HS-27A (cell line): Measurements from ENCODE around the gene CENPV.
A peak's percentile ranks its signal among the peaks of the same experiment; 100 is the strongest.
"Not testable (repeated sequence)": the region's sequence is repeated elsewhere in the genome, so short reads cannot be mapped to it uniquely, and the experiment has no call there.

Source experiments
- DNase-seq: peaks from one replicate; pipeline ENCODE4 v3.0.0-alpha.2; 2012; ENCODE audit warnings: low read depth, missing footprints

CENPV gene

DNA sequence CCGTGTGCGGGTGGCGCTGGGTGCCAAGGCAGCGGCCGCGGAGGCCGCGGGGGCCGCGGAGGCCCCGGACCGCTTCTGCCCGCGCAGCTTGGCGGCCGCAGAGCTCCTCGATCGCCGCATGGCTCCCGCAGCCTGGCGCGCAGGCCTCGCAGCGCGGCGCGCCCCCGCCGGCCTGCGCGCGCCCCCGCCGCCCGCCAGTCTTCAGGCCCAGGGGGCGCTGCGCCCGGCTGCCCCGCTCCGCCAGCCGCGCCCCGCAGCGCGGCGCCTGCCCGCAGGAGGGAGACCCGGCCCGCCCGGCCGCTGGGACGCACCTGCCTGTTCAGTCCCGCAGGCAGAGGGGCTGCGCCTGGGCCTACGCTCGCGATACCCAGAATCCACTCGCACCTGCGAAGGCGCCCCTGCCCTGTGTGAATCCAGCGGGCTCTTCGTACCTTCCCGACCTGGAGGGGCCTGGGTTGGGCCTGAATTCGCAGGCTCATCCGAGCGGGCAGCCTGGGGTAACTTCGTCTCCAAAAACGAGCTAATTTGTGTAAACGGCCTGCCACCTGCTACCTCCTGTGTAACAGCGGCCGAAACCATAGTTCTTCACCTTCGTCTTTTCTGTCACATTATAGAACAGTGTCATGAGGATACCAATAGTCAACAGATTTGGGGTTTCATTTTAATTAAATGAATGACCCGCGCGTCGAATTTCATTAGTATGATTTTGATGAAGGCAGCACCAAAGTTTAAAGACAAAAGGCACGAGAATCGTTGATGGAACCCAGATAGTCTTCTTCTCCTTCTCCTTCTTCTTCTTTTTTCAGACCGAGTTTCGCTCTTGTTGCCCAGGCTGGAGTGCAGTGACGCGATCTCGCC is at the start of gene CENPV:
TSS of gene CENPV (minus strand) at position 153 of the 858 bp plus-strand sequence. CDS start at position 120, 33 bp downstream.
- DNase-seq = no peak

DNA sequence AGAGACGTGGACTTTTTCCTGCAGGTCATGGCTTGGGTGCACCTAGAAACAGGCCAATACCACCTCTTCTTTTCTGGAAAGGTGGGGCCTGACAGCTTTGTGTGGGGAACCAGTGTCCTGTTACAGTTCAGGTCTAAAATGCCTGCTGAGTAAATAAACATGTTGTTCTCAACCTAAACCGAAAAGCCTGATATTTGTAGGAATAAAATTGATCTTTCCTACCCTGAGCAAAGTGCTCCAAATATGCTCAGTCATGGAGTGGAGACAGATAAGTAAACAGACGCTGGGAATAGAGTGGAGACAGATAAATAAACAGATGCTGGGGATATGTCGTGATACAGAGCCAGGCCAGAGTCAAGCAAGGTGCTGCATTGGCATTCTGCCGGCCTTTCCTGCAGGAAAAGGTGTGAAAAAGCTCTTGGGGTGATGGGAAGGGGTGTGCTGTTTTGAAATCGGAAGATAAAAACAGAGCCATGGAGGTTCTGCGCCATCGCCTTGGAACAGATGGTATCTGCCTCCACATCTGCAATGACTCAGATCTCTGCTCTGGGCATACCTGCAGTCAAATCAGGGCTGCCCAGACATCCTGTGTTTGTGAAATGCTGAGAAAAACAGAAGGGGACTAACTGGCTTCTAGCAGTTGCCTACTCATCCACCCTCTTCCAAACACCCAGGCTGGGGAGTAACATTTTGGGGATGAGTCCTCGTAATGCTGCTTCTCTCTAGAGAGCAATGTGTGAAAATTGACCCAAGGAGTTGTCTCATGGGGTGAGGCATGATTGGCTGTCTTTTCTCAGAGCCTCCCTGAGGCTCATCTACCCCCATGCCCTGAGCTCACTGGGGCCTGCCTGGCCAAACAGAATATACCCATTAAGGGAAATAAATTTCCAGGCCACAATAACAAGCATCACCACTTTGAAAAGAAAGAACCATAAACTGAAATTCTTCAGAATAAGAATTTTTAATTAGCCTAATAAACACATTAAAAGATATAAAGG is 45.3 kb upstream of the CENPV start:
- no peak for DNase-seq

DNA sequence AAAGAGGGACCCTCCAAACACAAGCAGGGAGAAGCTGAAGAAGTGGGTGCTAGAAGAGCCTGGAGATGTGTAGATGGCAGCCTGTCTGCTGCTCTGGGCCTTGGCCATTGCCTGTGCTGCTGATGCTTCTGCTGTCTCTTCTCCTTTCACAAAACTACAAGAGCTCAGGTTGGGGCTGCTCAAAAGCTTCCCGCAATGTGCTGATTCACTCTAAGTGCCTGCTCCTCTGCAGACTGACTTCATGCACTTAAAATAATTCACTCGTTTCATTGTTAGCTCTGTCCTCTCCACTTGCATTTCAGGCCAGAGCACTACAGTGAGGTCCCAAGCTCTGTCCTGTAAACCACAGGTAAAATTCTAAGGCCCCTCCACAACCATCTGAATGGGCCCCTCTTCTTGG is 43.4 kb upstream of the CENPV start:
- DNase-seq = not testable (repeated sequence)

DNA sequence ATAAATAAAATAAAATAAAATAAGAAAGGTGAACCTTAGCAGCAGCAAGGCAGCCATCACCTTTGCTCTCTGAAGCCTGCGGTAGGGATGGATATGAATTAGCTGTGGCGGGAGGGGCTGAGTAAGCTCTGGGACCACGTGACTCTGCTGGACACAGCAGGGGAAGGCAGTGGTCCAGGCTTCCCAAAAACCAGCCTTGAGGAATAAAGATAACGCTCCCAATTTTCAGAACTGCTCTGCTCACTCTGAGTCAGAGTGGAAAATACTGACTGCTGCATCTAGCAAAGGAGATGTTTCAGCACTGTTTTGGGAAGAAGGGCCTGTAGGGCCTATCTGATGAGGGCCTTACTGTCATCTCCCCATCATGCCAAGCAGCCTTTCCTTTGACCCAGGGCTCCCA is 42.6 kb upstream of the CENPV start:
- DNase-seq = not testable (repeated sequence)

DNA sequence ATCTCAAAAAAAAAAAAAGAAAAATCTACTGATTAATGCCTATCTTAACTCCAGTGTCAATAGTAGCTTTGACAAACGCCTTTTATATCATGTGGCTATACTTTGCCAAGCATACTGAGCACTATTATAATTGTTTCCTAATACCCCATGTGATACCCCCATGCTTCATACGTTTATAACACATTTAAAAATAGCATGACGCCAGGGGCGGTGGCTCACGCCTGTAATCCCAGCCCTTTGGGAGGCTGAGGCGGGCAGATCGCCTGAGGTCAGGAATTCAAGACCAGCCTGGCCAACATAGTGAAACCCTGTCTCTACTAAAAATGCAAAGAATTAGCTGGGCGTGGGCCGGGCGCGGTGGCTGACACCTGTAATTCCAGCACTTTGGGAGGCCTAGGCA is 39.2 kb upstream of the CENPV start:
- DNase-seq = not testable (repeated sequence)

DNA sequence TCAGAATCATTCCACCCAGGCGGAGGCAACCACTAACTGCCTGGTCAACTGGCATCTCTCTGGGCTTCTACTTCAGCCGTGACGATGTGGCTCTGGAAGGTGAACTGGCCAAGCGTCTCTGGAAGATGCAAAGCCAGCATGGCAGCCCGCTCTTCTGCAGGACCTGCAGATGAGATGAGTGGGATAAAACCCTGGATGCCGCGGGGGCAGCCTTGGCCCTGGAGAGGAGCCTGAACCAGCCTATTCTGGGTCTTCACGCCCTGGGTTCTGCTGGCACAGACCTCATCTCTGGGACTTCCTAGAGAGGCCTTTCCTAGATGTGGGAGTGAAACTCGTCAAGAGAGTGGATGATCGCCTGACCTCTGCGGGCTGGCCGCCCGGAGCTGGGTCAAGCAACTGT is 38.2 kb upstream of the CENPV start:
- no peak for DNase-seq

DNA sequence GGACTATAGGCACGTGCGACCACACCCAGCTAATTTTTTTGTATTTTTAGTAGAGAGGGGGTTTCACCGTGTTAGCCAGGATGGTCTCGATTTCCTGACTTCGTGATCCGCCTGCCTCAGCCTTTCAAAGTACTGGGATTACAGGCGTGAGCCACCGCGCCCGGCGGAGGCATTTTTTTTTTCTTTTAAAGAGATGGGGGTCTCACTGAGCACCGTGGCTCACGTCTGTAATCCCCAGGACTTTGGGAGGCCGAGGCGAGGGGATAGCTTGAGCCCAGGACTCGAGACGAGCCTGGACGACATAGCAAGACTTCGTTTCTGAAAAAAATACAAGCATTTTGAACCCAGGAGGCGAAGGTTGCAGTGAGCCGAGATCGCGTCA is 32.8 kb upstream of the CENPV start:
- DNase-seq = not testable (repeated sequence)

DNA sequence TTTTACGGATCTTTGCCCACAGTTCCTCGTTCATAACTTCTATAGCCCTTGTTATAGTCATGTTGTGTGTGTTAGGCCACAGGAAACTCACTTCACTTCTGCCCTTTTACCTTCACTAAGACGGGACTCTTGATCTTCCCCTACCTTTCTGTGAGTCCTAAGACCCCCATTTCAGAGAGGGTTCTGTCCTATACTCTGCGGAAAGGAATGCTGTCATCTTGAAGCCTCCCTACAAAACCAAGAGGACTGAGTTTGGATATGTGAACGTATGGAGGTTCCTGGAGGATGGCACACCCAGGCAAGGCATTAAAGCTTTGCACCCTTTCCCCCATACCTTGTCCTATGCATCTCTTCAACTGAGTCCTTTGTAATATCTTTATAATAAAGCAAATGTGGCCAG is 31.3 kb upstream of the CENPV start:
- no peak for DNase-seq

DNA sequence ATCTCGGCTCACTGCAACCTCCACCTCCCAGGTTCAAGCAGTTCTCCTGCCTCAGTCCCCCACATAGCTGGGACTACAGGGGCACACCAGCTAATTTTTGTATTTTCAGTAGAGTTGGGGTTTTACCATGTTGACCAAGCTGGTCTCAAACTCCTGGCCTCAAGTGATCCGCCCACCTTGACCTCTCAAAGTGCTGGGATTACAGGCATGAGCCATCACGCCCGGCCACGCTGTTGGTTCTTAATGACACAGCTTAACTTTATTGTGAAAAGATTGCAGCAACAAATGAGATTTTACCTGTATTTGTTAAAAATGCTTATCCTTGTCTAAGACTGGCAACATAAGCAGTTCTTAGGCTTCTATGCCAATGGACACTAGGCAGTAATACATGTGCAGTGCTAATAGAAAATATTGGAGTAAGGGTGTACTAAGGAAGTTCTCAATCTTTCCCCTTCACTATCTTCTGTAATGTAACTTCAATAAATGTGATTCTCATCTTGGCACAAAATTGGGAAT is 30.6 kb upstream of the CENPV start:
- DNase-seq = no peak

DNA sequence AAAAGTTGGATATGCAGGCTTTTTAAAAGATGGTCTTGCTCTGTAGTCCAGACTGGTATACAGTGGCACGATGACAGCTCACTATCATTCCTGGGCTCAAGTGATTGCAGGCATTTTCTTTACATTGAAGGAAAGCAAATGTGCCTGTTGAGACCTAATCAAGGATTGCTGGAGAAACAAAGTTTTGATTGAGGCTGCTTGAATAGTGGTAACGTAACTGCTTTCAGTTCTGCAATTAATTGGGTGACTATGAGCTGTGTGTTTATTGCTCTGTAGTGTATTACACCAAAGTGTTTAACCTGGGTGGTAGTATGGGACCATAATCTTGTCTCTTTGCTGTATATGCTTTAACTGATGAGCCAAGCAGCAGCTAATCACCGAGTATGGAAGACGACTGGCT is 29.9 kb upstream of the CENPV start:
- DNase-seq = no peak

DNA sequence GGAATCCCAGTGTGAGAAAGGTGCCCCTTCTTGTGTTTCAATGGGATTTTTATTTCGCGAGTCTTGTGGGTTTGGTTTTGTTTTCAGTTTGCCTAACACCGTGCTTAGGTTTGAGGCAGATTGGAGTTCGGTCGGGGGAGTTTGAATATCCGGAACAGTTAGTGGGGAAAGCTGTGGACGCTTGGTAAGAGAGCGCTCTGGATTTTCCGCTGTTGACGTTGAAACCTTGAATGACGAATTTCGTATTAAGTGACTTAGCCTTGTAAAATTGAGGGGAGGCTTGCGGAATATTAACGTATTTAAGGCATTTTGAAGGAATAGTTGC is 28.2 kb upstream of the CENPV start:
- no peak for DNase-seq

DNA sequence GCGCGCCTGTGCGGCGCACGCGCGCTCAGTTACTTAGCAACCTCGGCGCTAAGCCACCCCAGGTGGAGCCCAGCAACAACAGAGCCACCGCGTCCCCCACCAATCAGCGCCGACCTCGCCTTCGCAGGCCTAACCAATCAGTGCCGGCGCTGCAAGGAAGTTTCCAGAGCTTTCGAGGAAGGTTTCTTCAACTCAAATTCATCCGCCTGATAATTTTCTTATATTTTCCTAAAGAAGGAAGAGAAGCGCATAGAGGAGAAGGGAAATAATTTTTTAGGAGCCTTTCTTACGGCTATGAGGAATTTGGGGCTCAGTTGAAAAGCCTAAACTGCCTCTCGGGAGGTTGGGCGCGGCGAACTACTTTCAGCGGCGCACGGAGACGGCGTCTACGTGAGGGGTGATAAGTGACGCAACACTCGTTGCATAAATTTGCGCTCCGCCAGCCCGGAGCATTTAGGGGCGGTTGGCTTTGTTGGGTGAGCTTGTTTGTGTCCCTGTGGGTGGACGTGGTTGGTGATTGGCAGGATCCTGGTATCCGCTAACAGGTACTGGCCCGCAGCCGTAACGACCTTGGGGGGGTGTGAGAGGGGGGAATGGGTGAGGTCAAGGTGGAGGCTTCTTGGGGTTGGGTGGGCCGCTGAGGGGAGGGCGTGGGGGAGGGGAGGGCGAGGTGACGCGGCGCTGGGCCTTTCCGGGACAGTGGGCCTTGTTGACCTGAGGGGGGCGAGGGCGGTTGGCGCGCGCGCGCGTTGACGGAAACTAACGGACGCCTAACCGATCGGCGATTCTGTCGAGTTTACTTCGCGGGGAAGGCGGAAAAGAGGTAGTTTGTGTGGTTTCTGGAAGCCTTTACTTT is 27.6 kb upstream of the CENPV start, which contains the start of gene UBB:
TSS of gene UBB (plus strand) at position 452 of the 856 bp plus-strand sequence. CDS start 817 bp downstream, outside the sequence.
- peak; percentile 98 for DNase-seq

DNA sequence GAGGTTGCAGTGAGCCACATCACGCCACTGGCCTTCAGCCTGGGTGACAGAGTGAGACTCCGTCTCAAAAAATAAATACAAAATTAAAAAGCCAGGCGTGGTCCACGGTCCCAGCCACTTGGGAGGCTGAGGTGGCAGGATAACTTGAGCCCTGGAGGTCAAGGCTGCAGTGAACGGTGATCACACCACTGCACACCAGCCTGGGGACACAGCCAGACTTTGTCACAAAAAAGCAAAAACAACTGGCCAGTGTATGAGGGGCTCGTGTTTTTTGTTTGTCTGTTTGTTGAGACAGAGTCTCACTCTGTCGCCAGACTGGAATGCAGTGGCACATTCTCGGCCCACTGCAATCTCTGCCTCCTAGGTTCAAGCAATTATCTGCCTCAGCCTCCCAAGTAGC is 26.4 kb upstream of the CENPV start:
- no peak for DNase-seq

DNA sequence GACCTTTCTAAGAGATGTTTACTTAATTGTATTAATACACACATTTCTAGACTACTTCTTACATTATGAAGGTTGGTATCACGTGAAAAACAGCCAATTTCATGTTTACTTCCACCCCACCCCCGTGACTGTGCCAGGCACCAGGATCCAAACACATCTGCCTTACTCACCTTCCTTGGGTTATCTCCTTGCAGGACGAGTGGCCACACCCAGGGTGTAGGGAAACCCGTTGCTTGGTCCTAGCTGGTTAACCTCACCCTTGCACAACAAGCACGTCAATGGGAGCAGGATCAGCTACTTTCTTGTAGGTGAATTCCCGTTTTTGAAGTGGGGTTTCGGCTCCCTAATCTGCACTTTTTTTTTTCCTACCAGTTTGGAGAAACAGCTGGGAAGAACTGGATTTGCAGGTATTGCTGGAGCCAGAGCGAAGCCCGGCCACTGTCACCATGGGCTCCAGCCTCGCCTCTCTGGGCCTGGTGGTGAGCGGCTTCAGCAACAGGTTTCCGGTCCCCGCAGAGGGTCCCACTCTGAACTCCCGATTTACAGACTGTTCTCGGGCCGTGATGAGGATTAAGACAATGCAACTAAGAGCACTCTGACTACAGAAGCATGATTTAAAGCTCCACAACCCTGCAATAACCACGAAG is 25.5 kb upstream of the CENPV start:
- no peak for DNase-seq

DNA sequence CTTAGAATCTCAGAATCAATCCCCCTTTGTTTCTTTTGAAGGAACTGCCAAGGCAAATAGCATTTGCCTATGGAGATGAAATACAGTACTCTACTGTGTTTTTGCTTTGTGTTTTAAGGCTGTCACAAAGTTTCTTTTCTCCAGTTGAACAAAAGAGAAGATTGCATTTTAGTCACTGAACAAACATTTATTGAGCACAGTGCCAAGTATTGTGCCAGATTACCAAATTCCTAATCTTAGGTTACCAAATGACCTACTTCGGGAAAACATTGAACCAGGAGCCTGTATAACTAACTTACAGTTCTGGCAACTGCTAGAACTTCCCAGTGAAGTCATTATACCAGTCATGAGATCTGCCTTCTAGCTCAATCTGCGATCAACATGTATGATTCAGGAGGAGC is 24.7 kb upstream of the CENPV start:
- DNase-seq = no peak

DNA sequence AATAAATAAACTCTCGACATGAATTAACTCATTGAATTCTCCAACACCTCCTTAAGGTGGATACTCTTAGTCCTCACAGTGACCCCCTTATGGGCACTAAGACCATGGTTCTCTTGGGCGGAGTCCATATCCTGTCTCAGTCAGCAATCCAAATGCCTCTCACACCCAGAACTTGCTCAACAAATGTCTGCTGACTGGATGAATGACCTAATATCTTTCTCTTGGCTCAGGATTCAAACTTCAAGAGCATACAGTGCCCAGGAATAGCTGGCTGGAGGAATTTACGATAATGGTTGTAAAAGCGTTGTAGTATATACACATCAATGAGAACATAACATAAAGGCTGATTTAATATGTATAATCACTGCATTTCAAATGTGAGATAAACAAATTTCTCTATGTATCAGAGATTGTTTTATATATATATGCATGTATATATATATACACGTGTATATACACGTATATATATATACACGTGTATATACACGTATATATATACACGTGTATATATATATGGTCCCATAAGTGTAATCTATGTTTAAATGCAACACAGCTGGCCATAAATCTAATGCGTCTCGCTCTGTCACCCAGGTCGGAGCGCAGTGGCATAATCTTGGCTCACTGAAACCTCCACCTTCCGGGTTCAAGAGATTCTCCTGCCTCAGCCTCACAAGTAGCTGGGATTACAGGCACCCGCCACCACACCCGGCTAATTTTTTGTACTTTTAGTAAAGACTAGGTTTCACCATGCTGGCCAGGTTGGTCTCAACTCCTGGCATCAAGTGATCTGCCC is 21.1 kb upstream of the CENPV start:
- no peak for DNase-seq

DNA sequence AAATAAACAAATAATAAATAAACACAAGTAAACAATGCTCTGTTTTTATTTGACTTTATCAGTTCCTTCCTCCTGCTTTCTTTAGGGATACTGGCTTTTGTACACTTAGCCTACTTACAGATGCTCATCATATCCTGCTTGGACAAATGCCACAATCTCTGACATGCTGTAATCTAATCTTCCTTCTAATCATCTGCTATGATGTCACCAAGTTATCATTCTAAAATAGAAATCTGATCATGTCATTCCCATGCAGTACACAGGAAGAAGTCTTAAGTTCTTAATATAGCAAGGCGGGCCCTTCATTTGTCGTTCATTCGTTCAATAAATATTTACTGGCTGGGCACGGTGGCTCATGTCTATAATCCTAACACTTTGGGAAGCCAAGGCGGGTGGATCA is 18.5 kb upstream of the CENPV start:
- peak; percentile 67 for DNase-seq

DNA sequence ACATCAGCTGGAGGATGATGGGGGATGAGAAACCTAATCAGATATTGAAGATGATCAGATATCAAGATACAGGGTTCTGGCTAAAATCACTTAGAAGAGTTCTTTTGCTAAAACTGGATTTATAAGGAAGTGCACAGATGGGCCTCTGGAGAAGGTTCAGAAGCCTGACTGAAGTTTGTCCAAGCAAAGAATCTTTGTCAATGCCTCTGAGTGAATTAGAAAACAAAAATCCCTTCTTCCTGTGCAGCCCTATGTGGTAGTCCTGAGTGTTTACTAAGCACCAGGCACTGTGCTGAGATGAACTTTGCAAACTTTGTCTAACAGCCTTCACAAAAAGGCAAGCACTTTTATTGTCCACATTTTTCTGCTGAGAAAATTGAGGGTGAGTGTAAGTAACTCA is 11.4 kb upstream of the CENPV start:
- DNase-seq = no peak

DNA sequence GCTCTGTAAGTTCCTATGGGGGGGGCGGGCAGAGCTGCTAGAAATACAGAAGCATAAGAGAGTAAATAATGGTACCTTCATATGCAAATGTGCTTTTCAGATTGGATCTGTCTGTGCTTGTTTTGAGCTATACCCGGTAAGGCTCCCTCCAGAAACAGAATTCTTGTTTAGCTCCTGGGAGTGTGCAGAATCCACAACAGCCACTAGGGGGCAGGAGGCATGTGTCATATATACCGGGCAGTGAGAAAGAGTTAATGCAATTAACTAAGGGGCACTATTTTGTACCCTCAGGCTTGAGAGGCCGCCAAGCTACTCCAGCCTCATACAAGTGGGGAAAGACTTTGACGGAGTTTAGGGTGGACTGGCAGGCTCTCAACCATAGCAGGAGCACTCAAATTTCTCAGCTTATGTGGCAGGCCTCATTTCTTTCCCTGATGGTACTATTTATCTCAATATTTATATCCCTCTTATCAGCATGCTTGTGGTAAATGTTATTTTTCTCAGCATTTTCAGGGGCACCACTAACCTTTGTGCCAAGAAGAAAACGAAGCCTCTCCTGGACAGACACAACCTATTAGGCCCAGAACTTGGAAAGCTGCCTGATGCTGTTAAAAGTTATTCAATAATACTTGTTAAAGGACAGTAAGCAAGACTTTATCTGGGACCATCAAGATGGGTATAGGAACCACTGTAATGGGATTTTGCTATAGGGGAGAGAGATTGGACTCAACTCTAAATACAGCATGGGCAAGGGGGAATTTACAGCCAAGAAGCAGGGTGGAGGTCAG is 10.7 kb upstream of the CENPV start:
- no peak for DNase-seq

DNA sequence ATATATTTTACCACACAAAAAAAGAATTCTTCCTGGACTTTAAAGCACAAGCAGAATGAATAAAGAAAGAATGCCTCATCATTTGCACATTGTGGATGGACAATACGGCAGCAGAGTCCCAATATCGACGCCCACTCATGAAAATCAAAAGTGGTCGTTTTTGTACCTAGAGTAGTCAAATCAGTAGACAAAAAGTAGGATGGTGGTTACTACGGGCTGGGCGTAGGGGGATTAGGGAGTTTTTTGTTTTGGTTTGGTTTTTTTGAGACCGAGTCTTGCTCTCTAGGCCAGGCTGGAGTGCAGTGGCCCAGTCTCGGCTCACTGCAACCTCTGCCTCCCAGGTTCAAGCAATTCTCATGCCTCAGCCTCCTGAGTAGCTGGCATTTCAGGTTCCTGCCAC is 8.6 kb upstream of the CENPV start:
- no peak for DNase-seq
